Activated CD8-positive, alpha-beta memory T cell treated with anti-CD3 and anti-CD28 coated beads for 24 hours (primary cell): ENCODE data around the gene PRSS21.
A peak's percentile ranks its signal among the peaks of the same experiment; 100 is the strongest.

Experiments used
- DNase-seq: peaks from one replicate; pipeline ENCODE4 v3.0.0-alpha.2; 2020

The PRSS21 gene

GRCh38 chr16:2808181-2808580 lies 8.9 kb upstream of the PRSS21 start:
- DNase-seq = no peak

GRCh38 chr16:2809149-2809760 lies 7.8 kb upstream of the PRSS21 start:
- no peak for DNase-seq

GRCh38 chr16:2810651-2811050 lies 6.4 kb upstream of the PRSS21 start:
- DNase-seq = no peak

- no peak for DNase-seq
Measured at GRCh38 chr16:2811703-2812471, 5.2 kb upstream of the PRSS21 start.

GRCh38 chr16:2813771-2814221 lies 3.2 kb upstream of the PRSS21 start:
- DNase-seq = no peak

- no peak for DNase-seq
Measured at GRCh38 chr16:2814551-2815298, 2.3 kb upstream of the PRSS21 start.

- no peak for DNase-seq
Measured at GRCh38 chr16:2815299-2815771, 1.7 kb upstream of the PRSS21 start.

- DNase-seq = peak; percentile 67
Measured at GRCh38 chr16:2817340-2818271, 569 bp downstream of the PRSS21 start.

- no peak for DNase-seq
Measured at GRCh38 chr16:2818272-2818876, 1.3 kb downstream of the PRSS21 start.

- no peak for DNase-seq
Measured at GRCh38 chr16:2819179-2819938, 2.3 kb downstream of the PRSS21 start.

GRCh38 chr16:2819939-2820835 lies 3.1 kb downstream of the PRSS21 start:
- no peak for DNase-seq

GRCh38 chr16:2820836-2821486 lies 3.9 kb downstream of the PRSS21 start:
- DNase-seq = no peak

GRCh38 chr16:2821487-2822157 lies 4.6 kb downstream of the PRSS21 start:
- DNase-seq = no peak

- DNase-seq = no peak
Measured at GRCh38 chr16:2822158-2822495, 5.1 kb downstream of the PRSS21 start.

GRCh38 chr16:2822496-2822895 lies 5.5 kb downstream of the PRSS21 start:
- DNase-seq = no peak

- DNase-seq = no peak
Measured at GRCh38 chr16:2824626-2825025, 7.6 kb downstream of the PRSS21 start.

- DNase-seq = no peak
Measured at GRCh38 chr16:2825049-2825742, 8.2 kb downstream of the PRSS21 start.

- DNase-seq = no peak
Measured at GRCh38 chr16:2825906-2826305, 8.9 kb downstream of the PRSS21 start.
